Endothelial cell of umbilical vein (primary cell): ENCODE results near the gene RPS6KA5.

Experiments
- EZH2 ChIP-seq: IDR thresholded peaks from 2 replicates; pipeline ENCODE4 v1.6.1; 2012; ENCODE audit warnings: borderline replicate concordance, low read depth, mild to moderate bottlenecking, moderate library complexity, low read length, inconsistent platforms; ENCODE audit not compliant: severe bottlenecking
- FOS ChIP-seq: IDR thresholded peaks from 2 replicates; pipeline ENCODE4 v1.6.1; 2011; ENCODE audit warnings: mild to moderate bottlenecking, low read length, moderate library complexity, borderline replicate concordance; ENCODE audit not compliant: insufficient read depth
- GATA2 ChIP-seq: IDR thresholded peaks from 2 replicates; pipeline ENCODE4 v1.7.0; 2011; ENCODE audit warnings: low read depth, mild to moderate bottlenecking, moderate library complexity, mixed read lengths, low read length; ENCODE audit not compliant: insufficient read length, insufficient read depth
- JUN ChIP-seq: IDR thresholded peaks from 2 replicates; pipeline ENCODE4 v1.6.1; 2011; ENCODE audit warnings: borderline replicate concordance, low read depth; ENCODE audit not compliant: insufficient read length, insufficient read depth
- MYC ChIP-seq: IDR thresholded peaks from one replicate; pipeline ENCODE4 v1.6.1; 2011; ENCODE audit warnings: mild to moderate bottlenecking, low read depth, low read length
- POLR2A ChIP-seq: IDR thresholded peaks from 2 replicates; pipeline ENCODE4 v1.6.1; 2012; ENCODE audit warnings: low read depth, mild to moderate bottlenecking, control low read depth, low read length
- POLR2AphosphoS5 ChIP-seq: IDR thresholded peaks from 2 replicates; pipeline ENCODE4 v1.6.1; 2012; ENCODE audit warnings: low read depth, mild to moderate bottlenecking, control low read depth, low read length, moderate library complexity; ENCODE audit not compliant: insufficient read depth
- TF ChIP-seq, protein P1 (sequence below), 2 donors: IDR thresholded peaks; 1 replicate in 1 of 2; 2 replicates in 1 of 2; pipeline ENCODE4 v1.5.1; 2011; ENCODE audit warnings: low read length in 2 of 2, mild to moderate bottlenecking in 2 of 2, moderate library complexity in 2 of 2, control low read depth in 1 of 2, inconsistent platforms in 1 of 2, low read depth in 1 of 2; ENCODE audit not compliant: insufficient read depth in 1 of 2; ENCODE audit errors: extremely low read depth in 1 of 2
- TF ChIP-seq, protein P2 (sequence below): IDR thresholded peaks from 2 replicates; pipeline ENCODE4 v1.6.1; 2011; ENCODE audit not compliant: insufficient read depth, insufficient read length

DNA sequence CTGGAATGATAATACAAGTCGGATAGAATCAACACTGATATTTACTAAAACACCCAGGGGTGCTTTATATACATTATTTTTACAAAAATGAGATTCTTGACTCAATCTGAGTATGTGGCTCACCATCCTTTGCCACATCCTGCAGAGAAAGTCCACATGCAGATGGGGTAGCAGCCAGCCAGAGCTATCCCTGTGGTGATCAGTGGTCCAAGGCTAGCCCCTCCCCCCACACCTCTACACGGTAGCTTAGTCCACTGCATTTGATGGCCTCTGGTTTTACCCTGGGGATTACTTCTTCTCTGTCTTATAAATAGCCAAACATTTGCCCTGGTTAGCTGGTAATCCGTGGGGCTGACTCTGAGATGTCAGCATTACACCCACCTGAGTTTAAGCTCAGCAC lies 216.1 kb downstream of the RPS6KA5 start:
- TF ChIP-seq POLR2AphosphoS5 (no peak), JUN (no peak), POLR2A (no peak), EZH2 (no peak), FOS (no peak), MYC (no peak), GATA2 (no peak)
- TF ChIP-seq, protein P1, sequence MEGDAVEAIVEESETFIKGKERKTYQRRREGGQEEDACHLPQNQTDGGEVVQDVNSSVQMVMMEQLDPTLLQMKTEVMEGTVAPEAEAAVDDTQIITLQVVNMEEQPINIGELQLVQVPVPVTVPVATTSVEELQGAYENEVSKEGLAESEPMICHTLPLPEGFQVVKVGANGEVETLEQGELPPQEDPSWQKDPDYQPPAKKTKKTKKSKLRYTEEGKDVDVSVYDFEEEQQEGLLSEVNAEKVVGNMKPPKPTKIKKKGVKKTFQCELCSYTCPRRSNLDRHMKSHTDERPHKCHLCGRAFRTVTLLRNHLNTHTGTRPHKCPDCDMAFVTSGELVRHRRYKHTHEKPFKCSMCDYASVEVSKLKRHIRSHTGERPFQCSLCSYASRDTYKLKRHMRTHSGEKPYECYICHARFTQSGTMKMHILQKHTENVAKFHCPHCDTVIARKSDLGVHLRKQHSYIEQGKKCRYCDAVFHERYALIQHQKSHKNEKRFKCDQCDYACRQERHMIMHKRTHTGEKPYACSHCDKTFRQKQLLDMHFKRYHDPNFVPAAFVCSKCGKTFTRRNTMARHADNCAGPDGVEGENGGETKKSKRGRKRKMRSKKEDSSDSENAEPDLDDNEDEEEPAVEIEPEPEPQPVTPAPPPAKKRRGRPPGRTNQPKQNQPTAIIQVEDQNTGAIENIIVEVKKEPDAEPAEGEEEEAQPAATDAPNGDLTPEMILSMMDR (IDR thresholded peaks at IDR 0.05; ENCODE audit: extremely low read depth in 1 of 2, insufficient read depth in 1 of 2, low read depth in 1 of 2, low read length in 2 of 2) = no peak
- TF ChIP-seq, protein P2, sequence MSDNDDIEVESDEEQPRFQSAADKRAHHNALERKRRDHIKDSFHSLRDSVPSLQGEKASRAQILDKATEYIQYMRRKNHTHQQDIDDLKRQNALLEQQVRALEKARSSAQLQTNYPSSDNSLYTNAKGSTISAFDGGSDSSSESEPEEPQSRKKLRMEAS = no peak
